WERI-Rb-1 (cell line): ENCODE results near the gene DCLK1.
A peak's percentile ranks its signal among the peaks of the same experiment; 100 is the strongest.

Source experiments
- DNase-seq: peaks from one replicate; pipeline ENCODE4 v3.0.0-alpha.2; 2020
- H3K27ac ChIP-seq: fragments of 250-450 bp; sonication (Bioruptor Pico); 2 replicates; pipeline ENCODE4 v1.5.1; 2020; ENCODE audit warnings: mild to moderate bottlenecking, moderate library complexity
- H3K27me3 ChIP-seq: fragments of 250-450 bp; sonication (Bioruptor Pico); 2 replicates; pipeline ENCODE4 v1.5.1; 2021; ENCODE audit warnings: mild to moderate bottlenecking, low read depth, moderate library complexity; ENCODE audit not compliant: insufficient read depth, severe bottlenecking
- H3K36me3 ChIP-seq: fragments of 250-450 bp; sonication (Bioruptor Pico); 2 replicates; pipeline ENCODE4 v1.5.1; 2020; ENCODE audit warnings: mild to moderate bottlenecking, moderate library complexity
- H3K4me3 ChIP-seq: 2 replicates; pipeline ENCODE4 v1.5.1; 2011; ENCODE audit warnings: low read depth, mild to moderate bottlenecking, control low read depth, low read length
- H3K9me3 ChIP-seq: fragments of 250-450 bp; sonication (Bioruptor Pico); 2 replicates; pipeline ENCODE4 v1.5.1; 2021; ENCODE audit warnings: mild to moderate bottlenecking, moderate library complexity; ENCODE audit not compliant: severe bottlenecking
- CTCF ChIP-seq: IDR thresholded peaks from 2 replicates; pipeline ENCODE4 v1.5.1; 2011; ENCODE audit warnings: low read depth, mild to moderate bottlenecking, control low read depth, inconsistent platforms, low read length

DCLK1 gene

DNA sequence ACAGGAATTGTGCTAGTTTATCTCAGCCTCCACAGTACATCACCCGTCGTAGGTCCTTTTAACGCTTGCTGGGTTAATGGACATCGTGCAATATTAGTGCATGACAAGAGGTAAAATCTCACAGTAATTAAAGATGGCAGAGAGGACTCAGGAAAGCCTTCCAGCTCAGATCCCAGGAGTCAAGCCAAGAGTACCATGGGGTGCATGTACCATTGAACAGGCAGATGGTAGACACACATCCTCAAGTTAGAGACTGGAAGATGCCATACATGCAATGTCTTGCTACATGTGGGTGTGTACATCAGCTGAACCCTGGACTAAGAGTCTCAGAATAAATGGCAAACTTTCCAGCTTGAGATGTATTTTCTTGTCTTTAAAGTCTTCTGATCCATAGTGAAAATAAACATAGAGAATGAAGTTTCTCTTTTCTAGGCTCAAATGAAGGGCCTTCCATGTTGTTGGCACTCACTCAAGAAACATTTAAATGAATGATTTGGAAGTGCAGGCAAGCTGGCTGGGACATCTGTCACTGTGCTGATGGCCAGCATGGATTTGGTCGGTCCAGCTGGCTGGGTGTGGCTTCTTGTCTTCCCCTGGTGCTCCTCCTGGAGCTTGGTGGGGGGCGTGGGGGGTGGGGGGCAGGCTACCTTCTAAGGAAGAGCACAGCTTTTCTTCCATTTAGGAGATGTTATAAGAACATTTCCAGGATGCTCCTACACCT, 363.8 kb downstream of the DCLK1 start:
- no peaks in the 10 kb centered on the region for H3K36me3 ChIP-seq
- no peaks in the 10 kb centered on the region for H3K9me3 ChIP-seq
- peak; percentile 76 for DNase-seq
- H3K27ac ChIP-seq, result peak overlapping the region; percentile 96
- H3K4me3 ChIP-seq, result no peak overlapping the region
- no peak for TF ChIP-seq CTCF
- H3K27me3 ChIP-seq, result no peaks in the 10 kb centered on the region

GRCh38 chr13:35766663-35767062, 364.5 kb downstream of the DCLK1 start:
- Histone ChIP-seq H3K9me3 (no peaks in the 10 kb centered on the region), H3K4me3 (no peak overlapping the region), H3K27me3 (no peaks in the 10 kb centered on the region), H3K27ac (peak overlapping the region; percentile 96), H3K36me3 (no peaks in the 10 kb centered on the region)
- no peak for DNase-seq
- TF ChIP-seq CTCF, result no peak

DNA sequence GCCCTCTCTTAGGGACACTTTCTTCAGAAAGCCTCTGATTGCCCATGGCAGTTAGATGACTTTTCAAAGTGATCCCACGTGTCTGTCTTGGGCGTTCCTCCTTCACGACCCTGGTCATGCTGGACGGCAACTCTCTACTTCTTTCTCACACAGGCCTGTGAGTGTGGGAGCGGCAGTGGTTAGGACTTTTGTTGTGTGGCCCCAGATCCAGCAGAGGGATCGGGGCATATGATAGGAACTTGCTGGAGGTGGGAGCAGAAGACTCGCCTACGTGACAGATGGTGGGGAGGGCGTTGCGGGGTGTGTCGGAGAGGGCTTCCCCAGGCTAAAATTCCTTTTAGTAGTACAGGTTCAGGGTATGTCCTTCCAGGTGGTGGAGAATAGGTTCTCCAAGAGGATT, 365.2 kb downstream of the DCLK1 start:
- no peaks in the 10 kb centered on the region for H3K36me3 ChIP-seq
- no peak for TF ChIP-seq CTCF
- peak overlapping the region; percentile 12 for H3K4me3 ChIP-seq
- H3K9me3 ChIP-seq, result no peaks in the 10 kb centered on the region
- peak; percentile 64 for DNase-seq
- no peaks in the 10 kb centered on the region for H3K27me3 ChIP-seq
- H3K27ac ChIP-seq, result peak overlapping the region; percentile 96

DNA sequence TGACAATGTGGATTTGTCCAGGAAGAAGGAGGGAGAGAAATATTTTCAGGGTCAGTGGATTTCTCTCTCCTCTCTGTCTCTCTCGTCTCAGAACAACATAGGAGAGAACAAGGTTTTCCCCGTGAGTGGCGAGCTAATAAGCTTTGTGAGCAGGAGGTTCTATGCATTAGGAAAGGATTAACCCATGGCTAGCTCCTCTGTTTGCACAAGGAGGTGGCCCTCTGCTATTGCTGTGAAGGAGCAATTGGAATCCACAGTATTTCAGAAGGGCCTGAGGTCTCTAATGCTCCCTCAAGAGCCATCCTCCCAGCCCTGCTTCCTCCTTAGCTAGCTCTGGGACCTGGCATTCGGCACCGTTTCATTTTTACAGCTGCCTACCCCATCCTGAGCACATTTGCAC, 365.8 kb downstream of the DCLK1 start:
- peak overlapping the region; percentile 12 for H3K4me3 ChIP-seq
- peak; percentile 81 for DNase-seq
- no peaks in the 10 kb centered on the region for H3K36me3 ChIP-seq
- TF ChIP-seq CTCF, result no peak
- H3K27ac ChIP-seq, result peak overlapping the region; percentile 96
- no peaks in the 10 kb centered on the region for H3K9me3 ChIP-seq
- no peaks in the 10 kb centered on the region for H3K27me3 ChIP-seq

DNA sequence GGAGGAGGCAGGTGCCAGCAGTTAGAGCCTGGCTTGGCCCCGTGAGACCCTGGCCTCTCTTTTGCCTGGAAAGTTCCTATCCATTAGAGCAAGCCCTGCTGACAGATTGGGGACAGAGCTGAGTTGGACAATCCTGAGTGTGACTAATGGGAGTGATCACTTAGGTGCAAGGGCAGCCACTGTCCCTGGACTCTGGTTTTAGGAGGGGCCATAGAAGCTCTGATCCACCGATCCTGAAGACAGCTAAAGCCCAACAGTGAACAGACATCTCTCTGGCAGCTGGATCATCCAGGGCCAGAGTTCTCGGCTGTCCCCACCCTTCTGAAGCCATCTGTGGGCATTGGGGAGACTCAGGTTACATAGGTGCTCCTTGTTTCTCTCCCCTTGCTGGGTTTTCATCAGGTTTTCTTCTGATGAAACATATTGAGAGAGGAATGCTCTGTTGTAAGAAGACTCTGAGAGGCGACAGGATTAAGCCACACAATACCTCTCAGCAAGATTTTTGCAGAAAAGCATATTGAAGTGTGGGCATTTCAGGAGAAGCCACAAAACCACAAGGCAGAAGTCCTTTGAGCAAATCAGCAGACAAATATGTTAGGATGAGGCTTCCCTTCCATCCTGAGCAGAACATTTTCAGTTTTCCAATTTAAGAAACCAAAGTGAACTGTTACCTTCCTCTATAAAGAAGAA, 366.7 kb downstream of the DCLK1 start:
- no peaks in the 10 kb centered on the region for H3K9me3 ChIP-seq
- no peaks in the 10 kb centered on the region for H3K36me3 ChIP-seq
- TF ChIP-seq CTCF, result no peak
- peak overlapping the region; percentile 96 for H3K27ac ChIP-seq
- peak; percentile 57 for DNase-seq
- H3K4me3 ChIP-seq, result no peak overlapping the region
- no peaks in the 10 kb centered on the region for H3K27me3 ChIP-seq
